K562 (cell line): ENCODE measurements around the gene PHPT1. TPM values are rescaled to one million over a fixed set of nuclear protein-coding genes. Genes with fewer than 3 reads are reported as not detected.

Source experiments
- BHLHE40 ChIP-seq: IDR thresholded peaks from 2 replicates; pipeline ENCODE4 v1.6.1; 2011; ENCODE audit warnings: low read length, improper control_type of control experiment
- ERF ChIP-seq: fragments of 450-650 bp; formaldehyde crosslinking; IDR thresholded peaks from 2 replicates; pipeline ENCODE4 v1.4.0; 2020; ENCODE audit warnings: mild to moderate bottlenecking, mixed read lengths
- ESRRB ChIP-seq: fragments of 250-450 bp; sonication (Bioruptor Pico); IDR thresholded peaks from 2 replicates; pipeline ENCODE4 v1.5.0; 2020; ENCODE audit warnings: mild to moderate bottlenecking, moderate library complexity, borderline replicate concordance
- ETS1 ChIP-seq: conservative IDR thresholded peaks from 2 replicates; pipeline ENCODE4 v1.6.1; 2011; ENCODE audit warnings: low read depth, mild to moderate bottlenecking, low read length; ENCODE audit not compliant: control insufficient read depth
- GTF2A2 ChIP-seq: IDR thresholded peaks from 2 replicates; pipeline ENCODE4 v1.6.1; 2016; ENCODE audit warnings: mild to moderate bottlenecking, missing genetic modification characterization, missing compliant biosample characterization
- MTA3 ChIP-seq: fragments of 450-650 bp; formaldehyde crosslinking; IDR thresholded peaks from 2 replicates; pipeline ENCODE4 v1.6.1; 2017; ENCODE audit warnings: mild to moderate bottlenecking, borderline replicate concordance
- NCOA6 ChIP-seq: fragments of 450-650 bp; IDR thresholded peaks from 2 replicates; pipeline ENCODE4 v1.6.1; 2017; ENCODE audit warnings: mild to moderate bottlenecking
- NR2C1 ChIP-seq, 2 experiments: fragments of 450-650 bp; IDR thresholded peaks; 2 replicates each; pipeline ENCODE4 v1.6.1; 2017; ENCODE audit warnings: mild to moderate bottlenecking in 2 of 2, antibody characterized with exemption in 1 of 2, inconsistent platforms in 1 of 2, missing compliant biosample characterization in 1 of 2, missing genetic modification characterization in 1 of 2
- RBM15 ChIP-seq: fragments of 200-400 bp; formaldehyde crosslinking; IDR thresholded peaks from 2 replicates; pipeline ENCODE4 v1.6.1; 2018; ENCODE audit warnings: mild to moderate bottlenecking, low read length, moderate library complexity; ENCODE audit not compliant: insufficient read depth
- RFX5 ChIP-seq: IDR thresholded peaks from 2 replicates; pipeline ENCODE4 v1.6.1; 2011; ENCODE audit warnings: low read depth, mild to moderate bottlenecking, improper control_type of control experiment, low read length
- SRSF9 ChIP-seq: fragments of 200-400 bp; formaldehyde crosslinking; IDR thresholded peaks from 2 replicates; pipeline ENCODE4 v1.6.1; 2017; ENCODE audit warnings: low read depth, low read length, borderline replicate concordance
- THRA ChIP-seq: fragments of 450-650 bp; IDR thresholded peaks from 2 replicates; pipeline ENCODE4 v1.6.1; 2017; ENCODE audit warnings: mild to moderate bottlenecking, moderate library complexity
- THRB ChIP-seq: fragments of 450-650 bp; formaldehyde crosslinking; conservative IDR thresholded peaks from 2 replicates; pipeline ENCODE4 v1.4.0; 2022; ENCODE audit warnings: mild to moderate bottlenecking, missing genetic modification characterization
- ZBTB5 ChIP-seq: fragments of 450-650 bp; IDR thresholded peaks from 2 replicates; pipeline ENCODE4 v1.6.1; 2017; ENCODE audit warnings: antibody characterized with exemption
- ZFP36 ChIP-seq: fragments of 150-350 bp; IDR thresholded peaks from 2 replicates; pipeline ENCODE4 v1.6.1; 2018; ENCODE audit warnings: low read length, low read depth; ENCODE audit not compliant: partially characterized antibody
- ZNF197 ChIP-seq: fragments of 200-800 bp; sonication (Bioruptor generic); IDR thresholded peaks from 2 replicates; pipeline ENCODE4 v1.6.1; 2016; ENCODE audit warnings: low read depth, missing genetic modification characterization, missing compliant biosample characterization
- ZNF589 ChIP-seq: fragments of 200-800 bp; sonication (Bioruptor generic); IDR thresholded peaks from 2 replicates; pipeline ENCODE4 v1.6.1; 2016; ENCODE audit warnings: low read depth, missing genetic modification characterization, missing compliant biosample characterization
- ZNF592 ChIP-seq: fragments of 450-650 bp; IDR thresholded peaks from 2 replicates; pipeline ENCODE4 v1.6.1; 2017; ENCODE audit warnings: antibody characterized with exemption, mild to moderate bottlenecking
- polyA plus RNA-seq, 8 experiments: library from polyadenylated mRNA; depleted of rRNA in 4 of 8; stranded (reverse) in 5 of 8; unstranded in 3 of 8; fragments of >200 nt; fragmentation: Nextera tagmentation in 2 of 8; fragmentation: Illumina TruSeq in 1 of 8; extraction: Ambion mirVana in 2 of 8; extraction: Trizol in 1 of 8; gene quantifications; 2 replicates each; pipeline versions ENCODE4 v1.2.1 to v1.2.3, GENCODE V29; 2011 to 2014; ENCODE audit warnings: inconsistent platforms in 1 of 8, missing spikeins in 1 of 8
- total RNA-seq, 7 experiments: library from RNA; depleted of rRNA in 6 of 7; stranded (reverse); fragments of >200 nt in 6 of 7; fragmentation: Illumina TruSeq in 2 of 7; extraction: Trizol in 2 of 7; gene quantifications; 2 replicates each; pipeline versions ENCODE4 v1.2.1 to v1.2.3, GENCODE V29; 2011 to 2021; ENCODE audit warnings: low replicate concordance in 1 of 7

PHPT1 gene
- total and polyA plus RNA-seq, 9 of the 15 experiments (the other 6 are each of a cell fraction or from before 2014, with no cell fraction given), result 20.9 to 166 (median 129) TPM

GRCh38 chr9:136885950-136886578 is 36.9 kb downstream of the PHPT1 start, which contains the start of gene TRAF2 (continued):
- peak; percentile 89 for TF ChIP-seq ERF (CRISPR knock-in tag)
- no peak for TF ChIP-seq RFX5
- no peak for TF ChIP-seq ZBTB5
- TF ChIP-seq ZNF197 (CRISPR knock-in tag), result no peak
- no peak for TF ChIP-seq RBM15
- TF ChIP-seq ESRRB, result no peak
- TF ChIP-seq ZFP36, result no peak
- peak; percentile 48; the same call in 1 of the 2 replicates for TF ChIP-seq BHLHE40
- no peak for TF ChIP-seq THRA
- no peak for TF ChIP-seq NCOA6
- no peak for TF ChIP-seq GTF2A2 (tag)
- TF ChIP-seq SRSF9, result no peak
- TF ChIP-seq NR2C1 (IDR thresholded peaks at IDR 0.05), result no peak
- no peak for TF ChIP-seq NR2C1 (tag; IDR thresholded peaks at IDR 0.05)
- TF ChIP-seq ZNF589 (CRISPR knock-in tag), result no peak
- TF ChIP-seq ZNF592, result no peak
- 0 out of 2 replicates have a peak, but pooled peaks have one; percentile 19 for TF ChIP-seq ETS1
- TF ChIP-seq THRB (CRISPR knock-in tag), result no peak
- TF ChIP-seq MTA3, result peak; percentile 96
